K562 (cell line): Measurements from ENCODE around the gene HSF5. TPM values are rescaled to one million over a fixed set of nuclear protein-coding genes. Genes with fewer than 3 reads are reported as not detected.

ENCODE experiments used
- ATAC-seq: fragments of 200-7000 bp; cut with Tn5 transposase; 3 replicates; pipeline ENCODE4 v1.9.1; 2020; ENCODE audit warnings: moderate library complexity
- BruUV-seq: library from RNA; stranded (reverse); fragments of 400-500 nt; replicated peaks from 2 replicates; lab custom pipeline; 2021; lab: Mats Ljungman, UMichigan
- CTCF ChIA-PET: fragments of 300-600 bp; formaldehyde crosslinking; extraction: SDS; loops from one replicate; lab custom pipeline; 2021; ENCODE audit warnings: low intra/inter-chr PET ratio; lab: Yijun Ruan, JAX
- POLR2A ChIA-PET: fragments of 300-600, 350-650 bp; sonication (Branson Sonifier 250); formaldehyde crosslinking; extraction: SDS; loops from one replicate; lab custom pipeline; 2021; ENCODE audit warnings: antibody characterized with exemption, inconsistent platforms; lab: Yijun Ruan, JAX
- DNase-seq, 4 experiments: peaks; one replicate each; pipeline versions ENCODE4 v3.0.0 to v3.0.0-alpha.2; 2011 to 2018; ENCODE audit warnings: low spot score in 3 of 4, mixed read lengths in 3 of 4; ENCODE audit errors: extremely low read depth in 1 of 4
- FAIRE-seq: peaks from 2 replicates; lab custom pipeline; 2011; peaks lifted over from hg19 to GRCh38; lab: Jason Lieb, UNC
- H2AFZ ChIP-seq: 2 replicates; pipeline ENCODE4 v1.6.0; 2011; ENCODE audit warnings: low read depth, low read length, control low read depth, inconsistent platforms
- H3K27ac ChIP-seq: fragments of 200-600 bp; 3 replicates; pipeline ENCODE4 v1.8.0; 2011; ENCODE audit warnings: low read depth, mild to moderate bottlenecking, control low read depth, inconsistent platforms, low read length, moderate library complexity, mixed read lengths; ENCODE audit errors: extremely low read depth
- H3K27me3 ChIP-seq, 2 experiments: fragments of 300-600 bp in 1 of 2; 2 replicates in 1 of 2; 3 replicates in 1 of 2; pipeline versions ENCODE4 v1.6.0 to v1.8.0; 2011; ENCODE audit warnings: inconsistent platforms in 2 of 2, low read length in 2 of 2, mild to moderate bottlenecking in 1 of 2, mixed read lengths in 1 of 2, moderate library complexity in 1 of 2; ENCODE audit not compliant: control insufficient read depth in 2 of 2, insufficient read depth in 2 of 2
- H3K36me3 ChIP-seq: fragments of 300-600 bp; 3 replicates; pipeline ENCODE4 v1.8.0; 2011; ENCODE audit warnings: mild to moderate bottlenecking, low read length, inconsistent platforms; ENCODE audit not compliant: control insufficient read depth, insufficient read depth
- H3K4me1 ChIP-seq, 2 experiments: fragments of 200-600 bp in 1 of 2; replicated peaks in 1 of 2; 2 replicates in 1 of 2; 3 replicates in 1 of 2; pipeline versions ENCODE4 v1.5.1 to v1.8.0; 2011; ENCODE audit warnings: inconsistent platforms in 2 of 2, low read length in 2 of 2, mild to moderate bottlenecking in 1 of 2, mixed read lengths in 1 of 2, moderate library complexity in 1 of 2; ENCODE audit not compliant: control insufficient read depth in 2 of 2, insufficient read depth in 2 of 2
- H3K4me2 ChIP-seq: 2 replicates; pipeline ENCODE4 v1.6.1; 2011; ENCODE audit warnings: low read length, control low read depth, inconsistent platforms, mixed read lengths; ENCODE audit not compliant: insufficient read depth
- H3K4me3 ChIP-seq: fragments of 200-600 bp; sonication (generic), shearing (Covaris generic); 2 replicates; pipeline ENCODE4 v1.5.1; 2016; ENCODE audit warnings: control low read depth, inconsistent platforms
- H3K79me2 ChIP-seq: fragments of 200-600 bp; 3 replicates; pipeline ENCODE4 v1.8.0; 2011; ENCODE audit warnings: low read length, inconsistent platforms; ENCODE audit not compliant: control insufficient read depth, insufficient read depth
- H3K9ac ChIP-seq, 2 experiments: 2 replicates each; pipeline versions ENCODE4 v1.6.0 to v1.6.1; 2011; ENCODE audit warnings: low read depth in 2 of 2, low read length in 2 of 2, control low read depth in 1 of 2, inconsistent platforms in 1 of 2, mild to moderate bottlenecking in 1 of 2, mixed read lengths in 1 of 2; ENCODE audit not compliant: insufficient read depth in 1 of 2
- H3K9me1 ChIP-seq: one replicate; pipeline ENCODE4 v1.6.0; 2011; ENCODE audit warnings: inconsistent platforms, mild to moderate bottlenecking, low read length, moderate library complexity; ENCODE audit not compliant: control insufficient read depth, insufficient read depth
- H3K9me3 ChIP-seq: replicated peaks from 2 replicates; pipeline ENCODE4 v1.5.1; 2011; ENCODE audit warnings: low read depth, low read length, inconsistent platforms; ENCODE audit not compliant: control insufficient read depth, insufficient read depth
- H4K20me1 ChIP-seq: replicated peaks from 2 replicates; pipeline ENCODE4 v1.6.1; 2011; ENCODE audit warnings: low read length, inconsistent platforms, mixed read lengths; ENCODE audit not compliant: control insufficient read depth, insufficient read depth
- ARID1B ChIP-seq: fragments of 450-650 bp; IDR thresholded peaks from 2 replicates; pipeline ENCODE4 v1.6.1; 2016; ENCODE audit warnings: antibody characterized with exemption, mild to moderate bottlenecking, inconsistent platforms
- BCL6 ChIP-seq: fragments of 250-450 bp; sonication (Bioruptor Pico); IDR thresholded peaks from 2 replicates; pipeline ENCODE4 v1.4.0; 2020
- CC2D1A ChIP-seq: fragments of 450-650 bp; IDR thresholded peaks from 2 replicates; pipeline ENCODE4 v1.6.1; 2017; ENCODE audit warnings: mild to moderate bottlenecking
- CCAR2 ChIP-seq: fragments of 200-400 bp; formaldehyde crosslinking; IDR thresholded peaks from 2 replicates; pipeline ENCODE4 v1.6.1; 2017; ENCODE audit warnings: mild to moderate bottlenecking, low read depth, low read length
- FOXM1 ChIP-seq, 2 experiments: fragments of 450-650 bp in 1 of 2; sonication (generic) in 1 of 2; formaldehyde crosslinking in 1 of 2; IDR thresholded peaks; 2 replicates each; pipeline versions ENCODE4 v1.6.1 to v1.9.0; 2017 to 2022; ENCODE audit warnings: low read depth in 2 of 2, mild to moderate bottlenecking in 2 of 2, missing genetic modification reagents in 1 of 2, moderate library complexity in 1 of 2
- GATA2 ChIP-seq: sonication (generic); formaldehyde crosslinking; IDR thresholded peaks from 2 replicates; pipeline ENCODE4 v1.4.0; 2020; ENCODE audit warnings: mild to moderate bottlenecking, missing genetic modification reagents
- GTF2F1 ChIP-seq: IDR thresholded peaks from 2 replicates; pipeline ENCODE4 v1.6.1; 2011; ENCODE audit warnings: low read depth, low read length, improper control_type of control experiment
- LCOR ChIP-seq: sonication (generic); formaldehyde crosslinking; IDR thresholded peaks from 2 replicates; pipeline ENCODE4 v1.8.0; 2022; ENCODE audit warnings: mild to moderate bottlenecking, missing genetic modification reagents
- MTA1 ChIP-seq: fragments of 450-650 bp; IDR thresholded peaks from 2 replicates; pipeline ENCODE4 v1.6.1; 2017; ENCODE audit warnings: borderline replicate concordance
- MYBL2 ChIP-seq, 2 experiments: fragments of 450-650 bp in 1 of 2; sonication (generic) in 1 of 2; formaldehyde crosslinking in 1 of 2; IDR thresholded peaks; 2 replicates each; pipeline versions ENCODE4 v1.6.1 to v1.8.1; 2017 to 2022; ENCODE audit warnings: borderline replicate concordance in 1 of 2, inconsistent platforms in 1 of 2, low read depth in 1 of 2, mild to moderate bottlenecking in 1 of 2, missing genetic modification reagents in 1 of 2, moderate library complexity in 1 of 2
- RBM25 ChIP-seq: fragments of 200-400 bp; formaldehyde crosslinking; IDR thresholded peaks from 2 replicates; pipeline ENCODE4 v1.6.1; 2018; ENCODE audit warnings: low read length, low read depth, moderate library complexity; ENCODE audit not compliant: severe bottlenecking
- SOX6 ChIP-seq: fragments of 450-650 bp; IDR thresholded peaks from 2 replicates; pipeline ENCODE4 v1.6.1; 2014; ENCODE audit warnings: mild to moderate bottlenecking
- YY1 ChIP-seq, 3 experiments: IDR thresholded peaks; 2 replicates each; pipeline ENCODE4 v1.6.1; 2011; ENCODE audit warnings: low read length in 2 of 3, mild to moderate bottlenecking in 2 of 3, moderate library complexity in 2 of 3, borderline replicate concordance in 1 of 3, control low read depth in 1 of 3, low read depth in 1 of 3; ENCODE audit not compliant: insufficient read depth in 3 of 3, insufficient replicate concordance in 2 of 3, control insufficient read depth in 1 of 3, insufficient read length in 1 of 3; ENCODE audit errors: extremely low read depth in 1 of 3
- ZBTB1 ChIP-seq: sonication (generic); formaldehyde crosslinking; IDR thresholded peaks from 2 replicates; pipeline ENCODE4 v1.8.1; 2023; ENCODE audit warnings: missing genetic modification reagents, low read depth, mild to moderate bottlenecking, borderline replicate concordance
- ZNF121 ChIP-seq: sonication (generic); formaldehyde crosslinking; conservative IDR thresholded peaks from 2 replicates; pipeline ENCODE4 v1.8.0; 2022; ENCODE audit warnings: missing genetic modification reagents
- WGBS: fragments of 100-300 bp; shearing (Covaris generic); methylation state at CpG from one replicate; pipeline ENCODE4 v1.1.6; 2016; ENCODE audit warnings: low coverage, mixed read lengths; ENCODE audit not compliant: insufficient coverage; ENCODE audit errors: missing lambda C conversion rate; 5-methylcytosine and 5-hydroxymethylcytosine counted together
- in situ Hi-C: fragments of 300-500 bp; cut with MboI; formaldehyde crosslinking; loops from 4 replicates; pipeline ENCODE4 v1.15.0; 2018; ENCODE audit warnings: inconsistent platforms, mixed read lengths
- intact Hi-C: fragments of 100-400 bp; cut with micrococcal nuclease; formaldehyde crosslinking; loops from 2 replicates; pipeline ENCODE4 v1.14.2; 2022
- polyA plus RNA-seq, 8 experiments: library from polyadenylated mRNA; depleted of rRNA in 4 of 8; stranded (reverse) in 5 of 8; unstranded in 3 of 8; fragments of >200 nt; fragmentation: Nextera tagmentation in 2 of 8; fragmentation: Illumina TruSeq in 1 of 8; extraction: Ambion mirVana in 2 of 8; extraction: Trizol in 1 of 8; gene quantifications; 2 replicates each; pipeline versions ENCODE4 v1.2.1 to v1.2.3, GENCODE V29; 2011 to 2014; ENCODE audit warnings: inconsistent platforms in 1 of 8, missing spikeins in 1 of 8
- total RNA-seq, 7 experiments: library from RNA; depleted of rRNA in 6 of 7; stranded (reverse); fragments of >200 nt in 6 of 7; fragmentation: Illumina TruSeq in 2 of 7; extraction: Trizol in 2 of 7; gene quantifications; 2 replicates each; pipeline versions ENCODE4 v1.2.1 to v1.2.3, GENCODE V29; 2011 to 2021; ENCODE audit warnings: low replicate concordance in 1 of 7

The HSF5 gene
- total and polyA plus RNA-seq, 9 of the 15 experiments (the other 6 are each of a cell fraction or from before 2014, with no cell fraction given): 0.04 TPM; not detected in 8

GRCh38 chr17:58386708-58387107 is 101.5 kb downstream of the HSF5 start:
- Histone ChIP-seq H3K4me2 (no peak overlapping the region), H3K9ac (no peak overlapping the region), H4K20me1 (no peaks in the 10 kb centered on the region), H3K9me3 (no peaks in the 10 kb centered on the region; the same call in 1 of the 2 replicates), H3K9me1 (no peaks in the 10 kb centered on the region), H3K36me3 (no peaks in the 10 kb centered on the region), H3K27me3 (no peaks in the 10 kb centered on the region), H3K27ac (no peak overlapping the region), H3K4me1 (peaks cover 25 to 49% of the 10 kb centered on the region in 2 experiments), H3K79me2 (no peaks in the 10 kb centered on the region; the same call in 2 of the 3 replicates), H3K4me3 (no peak overlapping the region), H2AFZ (no peak overlapping the region)
- DNase-seq (no peak), FAIRE-seq (no peak), ATAC-seq (no peak)
- intact Hi-C loops: no loop called here
- ChIA-PET POLR2A (interaction anchor here (0.6 to 4.7 kb wide), 5 partner anchors 7 to 1507 kb away, joined by 3 to 34 read pairs (median 3); no protein-coding TSS in a partner anchor), CTCF (no interaction called here)
- no TSS peak for BruUV-seq
- TF ChIP-seq RBM25 (peak; percentile 41), BCL6 (CRISPR knock-in tag) (no peak), ZNF121 (peak; percentile 55), ZBTB1 (CRISPR knock-in tag) (no peak)
- 51% methylated on average over 3 of the region's 3 CpGs for WGBS
- in situ Hi-C loops: no loop called here

- peak overlapping the region; percentile 7; the same call in 1 of the 2 replicates for H2AFZ ChIP-seq
- DNase-seq: no peak
- peak; percentile 23 for FAIRE-seq
- no peaks in the 10 kb centered on the region for H4K20me1 ChIP-seq
- H3K4me2 ChIP-seq: no peak overlapping the region
- ATAC-seq: no peak; the same call in 2 of the 3 replicates
- H3K9me3 ChIP-seq: no peaks in the 10 kb centered on the region; the same call in 1 of the 2 replicates
- no peak overlapping the region for H3K9ac ChIP-seq
- no peaks in the 10 kb centered on the region for H3K36me3 ChIP-seq
- H3K27ac ChIP-seq: no peak overlapping the region; the same call in 2 of the 3 replicates
- BruUV-seq: no TSS peak
- H3K9me1 ChIP-seq: no peaks in the 10 kb centered on the region
- intact Hi-C loops: no loop called here
- in situ Hi-C loops: no loop called here
- no peaks in the 10 kb centered on the region for H3K27me3 ChIP-seq
- H3K4me1 ChIP-seq: peaks cover 15 to 40% of the 10 kb centered on the region in 2 experiments
- ChIA-PET CTCF (no interaction called here), POLR2A (interaction anchor here (1.2 to 1.5 kb wide), 3 partner anchors 18 to 53 kb away, joined by 3 to 4 read pairs (median 3); no protein-coding TSS in a partner anchor)
- H3K4me3 ChIP-seq: no peak overlapping the region
- 10% methylated on average over 4 of the region's 4 CpGs for WGBS
- H3K79me2 ChIP-seq: no peaks in the 10 kb centered on the region
- 0 out of 2 replicates have a peak, but pooled peaks have one; percentile 27 for TF ChIP-seq GATA2 (CRISPR knock-in tag)
- no peak for TF ChIP-seq MTA1
- peak; percentile 19; the same call in 1 of the 2 replicates for TF ChIP-seq ARID1B
- TF ChIP-seq CC2D1A: peak; percentile 38; the same call in 1 of the 2 replicates
- TF ChIP-seq CCAR2: no peak
- TF ChIP-seq MYBL2 (IDR thresholded peaks at IDR 0.05; ENCODE audit: low read depth): peak; percentile 86
- no peak for TF ChIP-seq MYBL2 (CRISPR knock-in tag; IDR thresholded peaks at IDR 0.05; ENCODE audit: borderline replicate concordance)
- TF ChIP-seq YY1 (IDR thresholded peaks at IDR 0.05; ENCODE audit: borderline replicate concordance in 1 of 3, control insufficient read depth in 1 of 3, extremely low read depth in 1 of 3, insufficient read depth in 3 of 3, insufficient read length in 1 of 3, insufficient replicate concordance in 2 of 3, low read depth in 1 of 3, low read length in 2 of 3): peak in 1 of 3 experiments; percentile 25
- no peak for TF ChIP-seq GTF2F1
- peak; percentile 89 for TF ChIP-seq FOXM1 (IDR thresholded peaks at IDR 0.05; ENCODE audit: low read depth)
- TF ChIP-seq FOXM1 (CRISPR knock-in tag; IDR thresholded peaks at IDR 0.05; ENCODE audit: low read depth): no peak
- no peak for TF ChIP-seq LCOR
- TF ChIP-seq SOX6: peak; percentile 10; the same call in 1 of the 2 replicates
These were observed 102.8 kb downstream of the HSF5 start for GRCh38 chr17:58385359-58385899.
